Keratinocyte (primary cell): ENCODE measurements around the gene KIAA1217. TPM values are rescaled to one million over a fixed set of nuclear protein-coding genes. Genes with fewer than 3 reads are reported as not detected.

Experiments used
- DNase-seq: peaks from one replicate; pipeline ENCODE4 v3.0.0-alpha.2; 2011; ENCODE audit warnings: low read depth, missing footprints, low spot score
- FAIRE-seq: peaks from 2 replicates; lab custom pipeline; 2011; peaks lifted over from hg19 to GRCh38; lab: Jason Lieb, UNC
- H2AFZ ChIP-seq: 2 replicates; pipeline ENCODE4 v1.6.0; 2012; ENCODE audit warnings: low read length, control low read depth, inconsistent platforms; ENCODE audit not compliant: control insufficient read depth
- H3K27ac ChIP-seq: 2 replicates; pipeline ENCODE4 v1.5.1; 2011; ENCODE audit warnings: low read length; ENCODE audit not compliant: control insufficient read depth, insufficient read depth
- H3K27me3 ChIP-seq: 3 replicates; pipeline ENCODE4 v1.6.0; 2011; ENCODE audit warnings: low read length; ENCODE audit not compliant: control insufficient read depth, insufficient read depth; ENCODE audit errors: extremely low read depth
- H3K36me3 ChIP-seq, 2 experiments: 2 replicates in 1 of 2; 3 replicates in 1 of 2; pipeline ENCODE4 v1.5.1; 2011; ENCODE audit warnings: low read length in 2 of 2, mild to moderate bottlenecking in 1 of 2; ENCODE audit not compliant: control insufficient read depth in 2 of 2, insufficient read depth in 2 of 2; ENCODE audit errors: extremely low read depth in 1 of 2
- H3K4me1 ChIP-seq: 3 replicates; pipeline ENCODE4 v1.5.1; 2011; ENCODE audit warnings: low read length; ENCODE audit not compliant: control insufficient read depth, insufficient read depth; ENCODE audit errors: extremely low read depth
- H3K4me2 ChIP-seq: 3 replicates; pipeline ENCODE4 v1.6.0; 2011; ENCODE audit warnings: low read depth, low read length; ENCODE audit not compliant: control insufficient read depth, insufficient read depth; ENCODE audit errors: extremely low read depth
- H3K4me3 ChIP-seq, 3 experiments: fragments of 200-600 bp in 1 of 3; sonication (generic) in 1 of 3; 2 replicates in 2 of 3; 3 replicates in 1 of 3; pipeline ENCODE4 v1.5.1; 2011 to 2016; ENCODE audit warnings: low read length in 3 of 3, mild to moderate bottlenecking in 3 of 3, control low read depth in 2 of 3, inconsistent platforms in 1 of 3, low read depth in 1 of 3, mixed read lengths in 1 of 3, mixed run types in 1 of 3, moderate library complexity in 1 of 3; ENCODE audit not compliant: control insufficient read depth in 2 of 3, insufficient read depth in 2 of 3; ENCODE audit errors: extremely low read depth in 1 of 3
- H3K79me2 ChIP-seq: 2 replicates; pipeline ENCODE4 v1.6.0; 2012; ENCODE audit warnings: low read length; ENCODE audit not compliant: control insufficient read depth, insufficient read depth
- H3K9ac ChIP-seq: 3 replicates; pipeline ENCODE4 v1.6.0; 2011; ENCODE audit warnings: low read length; ENCODE audit not compliant: control insufficient read depth, insufficient read depth; ENCODE audit errors: extremely low read depth
- H3K9me1 ChIP-seq: 3 replicates; pipeline ENCODE4 v1.6.0; 2011; ENCODE audit warnings: low read length; ENCODE audit not compliant: control insufficient read depth, insufficient read depth; ENCODE audit errors: extremely low read depth
- H3K9me3 ChIP-seq: 2 replicates; pipeline ENCODE4 v1.5.1; 2012; ENCODE audit warnings: low read depth, low read length; ENCODE audit not compliant: control insufficient read depth
- H4K20me1 ChIP-seq: 3 replicates; pipeline ENCODE4 v1.6.0; 2011; ENCODE audit warnings: low read length; ENCODE audit not compliant: control insufficient read depth, insufficient read depth; ENCODE audit errors: extremely low read depth
- CTCF ChIP-seq, 3 experiments: IDR thresholded peaks in 1 of 3; conservative IDR thresholded peaks in 1 of 3; optimal IDR thresholded peaks in 1 of 3; 2 replicates in 2 of 3; 3 replicates in 1 of 3; pipeline versions ENCODE3 to v1.5.1; 2011; ENCODE audit warnings: low read length in 3 of 3, mild to moderate bottlenecking in 3 of 3, moderate library complexity in 2 of 3, control low read depth in 1 of 3, inconsistent platforms in 1 of 3; ENCODE audit not compliant: insufficient read depth in 2 of 3; ENCODE audit errors: extremely low read depth in 1 of 3
- EZH2 ChIP-seq: IDR thresholded peaks from one replicate; pipeline ENCODE4 v1.6.1; 2012; ENCODE audit warnings: inconsistent platforms, mild to moderate bottlenecking, low read length, moderate library complexity
- dilution Hi-C: fragments of 300-500 bp; cut with MboI; formaldehyde crosslinking; loops from one replicate; pipeline ENCODE4 v1.7.0; 2020; ENCODE audit warnings: low sequenced_read_pairs; ENCODE audit not compliant: extremely low pct_ligation_motif_present
- polyA plus RNA-seq, 5 experiments: library from polyadenylated mRNA; depleted of rRNA in 3 of 5; stranded (reverse) in 3 of 5; stranded (forward) in 1 of 5; unstranded in 1 of 5; fragments of >200 nt; gene quantifications; 1 replicate in 1 of 5; 2 replicates in 3 of 5; 3 replicates in 1 of 5; pipeline versions ENCODE4 v1.2.1 to v1.2.3, GENCODE V29; 2011 to 2012; ENCODE audit warnings: missing spikeins in 2 of 5, low read depth in 1 of 5, low replicate concordance in 1 of 5

The KIAA1217 gene
- polyA plus RNA-seq, 1 donor (not counting 4 experiments of a cell fraction or from before 2014, with no cell fraction given), result 10.4 TPM

- H3K9me3 ChIP-seq, result no peaks in the 10 kb centered on the region
- dilution Hi-C loops, result no loop called here
- H2AFZ ChIP-seq, result no peak overlapping the region
- H3K9me1 ChIP-seq, result no peaks in the 10 kb centered on the region
- no peaks in the 10 kb centered on the region for H4K20me1 ChIP-seq
- FAIRE-seq, result no peak
- H3K79me2 ChIP-seq, result no peaks in the 10 kb centered on the region
- no peak for TF ChIP-seq CTCF (optimal IDR thresholded peaks at IDR 0.05 in 1 of 3, IDR thresholded peaks at IDR 0.05 in 1 of 3, conservative IDR thresholded peaks at IDR 0.05 in 1 of 3; ENCODE audit: extremely low read depth in 1 of 3, insufficient read depth in 2 of 3, low read length in 3 of 3)
- no peak for TF ChIP-seq EZH2
- no peak overlapping the region for H3K27ac ChIP-seq
- no peaks in the 10 kb centered on the region for H3K27me3 ChIP-seq
- H3K4me2 ChIP-seq, result no peak overlapping the region
- DNase-seq, result no peak
- H3K4me1 ChIP-seq, result no peaks in the 10 kb centered on the region
- no peaks in the 10 kb centered on the region for H3K36me3 ChIP-seq
- H3K4me3 ChIP-seq, result no peak overlapping the region
- no peak overlapping the region for H3K9ac ChIP-seq
These were observed 45.5 kb upstream of the KIAA1217 start for GRCh38 chr10:24163485-24163884.

GRCh38 chr10:24168258-24169170, 40.4 kb upstream of the KIAA1217 start:
- Histone ChIP-seq H2AFZ (no peak overlapping the region), H3K4me1 (no peaks in the 10 kb centered on the region), H3K4me3 (no peak overlapping the region), H4K20me1 (no peaks in the 10 kb centered on the region), H3K9ac (no peak overlapping the region), H3K4me2 (no peak overlapping the region), H3K79me2 (no peaks in the 10 kb centered on the region), H3K36me3 (no peaks in the 10 kb centered on the region), H3K27ac (no peak overlapping the region), H3K9me3 (no peaks in the 10 kb centered on the region), H3K9me1 (no peaks in the 10 kb centered on the region), H3K27me3 (no peaks in the 10 kb centered on the region)
- dilution Hi-C loops, result no loop called here
- no peak for FAIRE-seq
- no peak for DNase-seq
- no peak for TF ChIP-seq CTCF (optimal IDR thresholded peaks at IDR 0.05 in 1 of 3, IDR thresholded peaks at IDR 0.05 in 1 of 3, conservative IDR thresholded peaks at IDR 0.05 in 1 of 3; ENCODE audit: extremely low read depth in 1 of 3, insufficient read depth in 2 of 3, low read length in 3 of 3)
- TF ChIP-seq EZH2, result no peak
